ENCODE results near the gene RTL1. TPM values are rescaled to one million over a fixed set of nuclear protein-coding genes. Genes with fewer than 3 reads are reported as not detected.

RTL1 gene
- total and polyA plus RNA-seq, 2 of the 13 experiments (the other 11 are each of a cell fraction or from before 2014, with no cell fraction given), result not detected

DNA sequence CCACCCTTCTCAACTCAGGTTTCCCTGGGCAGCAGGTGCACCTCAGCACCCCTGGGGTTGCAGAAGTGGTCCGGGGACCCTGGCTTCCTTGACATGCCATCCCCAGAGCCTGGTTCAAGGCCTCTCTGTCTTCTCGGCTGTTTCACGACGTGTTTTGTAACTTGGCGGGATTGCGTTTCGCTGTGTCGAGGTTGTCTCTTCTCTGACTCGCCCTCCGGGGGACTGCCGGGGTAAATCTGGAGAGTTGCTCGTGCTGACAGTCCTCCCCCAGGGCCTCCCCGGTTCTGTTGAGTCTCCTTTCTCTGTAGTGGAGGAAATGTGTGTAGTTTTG lies 52.0 kb downstream of the RTL1 start:
- ATAC-seq, result no peak
- intact Hi-C loops (cut with micrococcal nuclease; ENCODE audit: unreplicated experiment), result loop anchor here (1.0 to 5.0 kb wide), 2 partner anchors 50 to 184 kb away; no protein-coding TSS in a partner anchor

DNA sequence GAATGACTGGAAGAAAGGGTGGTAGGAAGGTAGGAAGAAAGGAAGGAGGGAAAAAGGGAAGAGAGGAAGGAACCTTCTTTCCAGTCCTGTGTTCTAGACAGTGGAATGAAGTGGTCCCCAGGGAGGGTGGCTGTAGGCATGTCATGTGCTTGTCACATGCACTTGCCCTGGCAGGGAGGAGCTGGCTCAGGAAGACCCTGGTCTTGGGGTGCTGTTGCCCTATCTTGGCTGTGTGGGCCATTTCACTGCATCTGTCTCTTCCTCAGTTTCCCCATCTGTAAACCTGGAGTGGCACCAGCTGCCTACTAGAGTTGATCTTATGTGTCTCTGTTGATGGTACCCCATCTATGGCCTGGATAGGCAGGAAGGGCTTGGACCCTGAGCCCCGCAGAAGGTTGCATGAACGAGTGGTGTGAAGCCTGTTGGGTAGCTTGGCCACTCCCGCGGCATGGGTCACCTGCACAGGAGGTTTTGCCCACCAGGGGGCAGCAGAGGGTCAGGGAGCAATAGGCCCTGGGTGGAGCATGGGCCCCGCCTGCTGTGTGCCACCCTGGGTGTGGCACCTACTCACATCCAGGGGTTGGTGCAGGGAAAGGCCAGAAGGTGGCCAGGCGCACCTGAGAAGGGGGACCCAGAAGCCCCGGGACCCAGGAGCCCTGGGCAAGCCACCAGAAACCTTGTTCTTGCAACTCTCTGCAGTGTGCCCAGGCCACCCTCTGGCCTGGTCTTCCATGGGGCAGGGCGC lies 52.5 kb downstream of the RTL1 start:
- ChIA-PET POLR2A (interaction anchor here (0.6 kb wide), 1 partner anchor 101 kb away, joined by 3 read pairs; no protein-coding TSS in a partner anchor), CTCF (ENCODE audit: low intra/inter-chr PET ratio, low total read pairs) (interaction anchor here (1.2 to 1.4 kb wide), 2 partner anchors 49 to 188 kb away, joined by 7 to 9 read pairs; no protein-coding TSS in a partner anchor)
- Histone ChIP-seq H3K79me2 (ENCODE audit: insufficient read depth, low read length) (no peaks in the 10 kb centered on the region), H3K4me1 (ENCODE audit: insufficient read depth, low read length) (peaks cover 49% of the 10 kb centered on the region), H3K4me2 (ENCODE audit: low read depth, low read length) (peak overlapping the region; percentile 16; the same call in 1 of the 2 replicates), H4K20me1 (ENCODE audit: insufficient read depth, low read length) (no peaks in the 10 kb centered on the region), H3K27me3 (ENCODE audit: control insufficient read depth in 1 of 2, insufficient read depth in 2 of 2, low read length in 2 of 2) (no peaks in the 10 kb centered on the region; a peak in 1 of 5 replicates), H3K4me3 (replicated peaks in 1 of 3; ENCODE audit: insufficient read depth in 1 of 3, low read depth in 2 of 3, low read length in 3 of 3) (no peak overlapping the region), H3K27ac (ENCODE audit: extremely low read length, insufficient read depth, low read length) (no peak overlapping the region), H3K36me3 (replicated peaks in 1 of 2; ENCODE audit: control insufficient read depth in 1 of 2, insufficient read depth in 2 of 2, low read length in 2 of 2) (no peaks in the 10 kb centered on the region), H3K9ac (ENCODE audit: insufficient read depth, low read depth, low read length) (no peak overlapping the region), H2AFZ (ENCODE audit: low read length) (no peak overlapping the region), H3K9me3 (ENCODE audit: low read length) (no peaks in the 10 kb centered on the region)
- intact Hi-C loops (cut with micrococcal nuclease; ENCODE audit: unreplicated experiment), result loop anchor here (1.0 to 5.0 kb wide), 2 partner anchors 50 to 184 kb away; no protein-coding TSS in a partner anchor
- in situ Hi-C loops (cut with HindIII; ENCODE audit: extremely low pct_ligation_motif_present, low pct_unique_long_range_greater_than_20kb), result no loop called here
- peak; percentile 48 for DNase-seq (ENCODE audit: low spot score)
- FAIRE-seq, result no peak
- ATAC-seq, result peak; percentile 87
- BruUV-seq (replicated peaks), result no TSS peak
- 13% methylated on average over 5 of the region's 8 CpGs for WGBS (ENCODE audit: low lambda C conversion rate)
- TF ChIP-seq NFKB2 (CRISPR knock-in tag; IDR thresholded peaks at IDR 0.05; ENCODE audit: borderline replicate concordance) (no peak), RBM22 (optimal IDR thresholded peaks at IDR 0.05; ENCODE audit: low read length) (no peak), ZBED4 (CRISPR knock-in tag; IDR thresholded peaks at IDR 0.05; ENCODE audit: borderline replicate concordance) (no peak), GZF1 (CRISPR knock-in tag; IDR thresholded peaks at IDR 0.05) (no peak), ZNF331 (CRISPR knock-in tag; IDR thresholded peaks at IDR 0.05) (no peak)
- TF ChIP-seq, protein P1, sequence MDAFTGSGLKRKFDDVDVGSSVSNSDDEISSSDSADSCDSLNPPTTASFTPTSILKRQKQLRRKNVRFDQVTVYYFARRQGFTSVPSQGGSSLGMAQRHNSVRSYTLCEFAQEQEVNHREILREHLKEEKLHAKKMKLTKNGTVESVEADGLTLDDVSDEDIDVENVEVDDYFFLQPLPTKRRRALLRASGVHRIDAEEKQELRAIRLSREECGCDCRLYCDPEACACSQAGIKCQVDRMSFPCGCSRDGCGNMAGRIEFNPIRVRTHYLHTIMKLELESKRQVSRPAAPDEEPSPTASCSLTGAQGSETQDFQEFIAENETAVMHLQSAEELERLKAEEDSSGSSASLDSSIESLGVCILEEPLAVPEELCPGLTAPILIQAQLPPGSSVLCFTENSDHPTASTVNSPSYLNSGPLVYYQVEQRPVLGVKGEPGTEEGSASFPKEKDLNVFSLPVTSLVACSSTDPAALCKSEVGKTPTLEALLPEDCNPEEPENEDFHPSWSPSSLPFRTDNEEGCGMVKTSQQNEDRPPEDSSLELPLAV (CRISPR knock-in tag; conservative IDR thresholded peaks at IDR 0.05; ENCODE audit: low read depth), result no peak
- TF ChIP-seq, protein P2, sequence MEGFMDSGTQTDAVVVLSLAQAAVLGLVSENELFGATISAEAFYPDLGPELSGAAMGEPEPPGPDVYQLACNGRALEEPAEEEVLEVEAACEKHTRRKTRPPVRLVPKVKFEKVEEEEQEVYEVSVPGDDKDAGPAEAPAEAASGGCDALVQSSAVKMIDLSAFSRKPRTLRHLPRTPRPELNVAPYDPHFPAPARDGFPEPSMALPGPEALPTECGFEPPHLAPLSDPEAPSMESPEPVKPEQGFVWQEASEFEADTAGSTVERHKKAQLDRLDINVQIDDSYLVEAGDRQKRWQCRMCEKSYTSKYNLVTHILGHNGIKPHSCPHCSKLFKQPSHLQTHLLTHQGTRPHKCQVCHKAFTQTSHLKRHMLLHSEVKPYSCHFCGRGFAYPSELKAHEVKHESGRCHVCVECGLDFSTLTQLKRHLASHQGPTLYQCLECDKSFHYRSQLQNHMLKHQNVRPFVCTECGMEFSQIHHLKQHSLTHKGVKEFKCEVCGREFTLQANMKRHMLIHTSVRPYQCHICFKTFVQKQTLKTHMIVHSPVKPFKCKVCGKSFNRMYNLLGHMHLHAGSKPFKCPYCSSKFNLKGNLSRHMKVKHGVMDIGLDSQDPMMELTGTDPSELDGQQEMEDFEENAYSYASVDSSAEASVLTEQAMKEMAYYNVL (CRISPR knock-in tag; IDR thresholded peaks at IDR 0.05; ENCODE audit: borderline replicate concordance), result 0 out of 2 replicates have a peak, but pooled peaks have one; percentile 9

More for the DNA sequence above, 52.0 kb downstream of the RTL1 start:
- FAIRE-seq (no peak), DNase-seq (ENCODE audit: low spot score) (no peak)
- ChIA-PET POLR2A (interaction anchor here (0.6 to 1.1 kb wide), 2 partner anchors 101 kb away, joined by 3 read pairs; no protein-coding TSS in a partner anchor), CTCF (ENCODE audit: low intra/inter-chr PET ratio, low total read pairs) (interaction anchor here (1.2 to 1.4 kb wide), 2 partner anchors 49 to 188 kb away, joined by 7 to 9 read pairs; no protein-coding TSS in a partner anchor)
- Histone ChIP-seq H3K79me2 (ENCODE audit: insufficient read depth, low read length) (no peaks in the 10 kb centered on the region), H3K4me2 (ENCODE audit: low read depth, low read length) (no peak overlapping the region), H3K36me3 (replicated peaks in 1 of 2; ENCODE audit: control insufficient read depth in 1 of 2, insufficient read depth in 2 of 2, low read length in 2 of 2) (no peaks in the 10 kb centered on the region), H3K27ac (ENCODE audit: extremely low read length, insufficient read depth, low read length) (no peak overlapping the region), H4K20me1 (ENCODE audit: insufficient read depth, low read length) (no peaks in the 10 kb centered on the region), H3K9me3 (ENCODE audit: low read length) (no peaks in the 10 kb centered on the region), H3K4me1 (ENCODE audit: insufficient read depth, low read length) (peaks cover 44% of the 10 kb centered on the region), H2AFZ (ENCODE audit: low read length) (no peak overlapping the region), H3K4me3 (replicated peaks in 1 of 3; ENCODE audit: insufficient read depth in 1 of 3, low read depth in 2 of 3, low read length in 3 of 3) (no peak overlapping the region), H3K9ac (ENCODE audit: insufficient read depth, low read depth, low read length) (no peak overlapping the region), H3K27me3 (ENCODE audit: control insufficient read depth in 1 of 2, insufficient read depth in 2 of 2, low read length in 2 of 2) (no peaks in the 10 kb centered on the region; a peak in 1 of 5 replicates)
- in situ Hi-C loops (cut with HindIII; ENCODE audit: extremely low pct_ligation_motif_present, low pct_unique_long_range_greater_than_20kb), result no loop called here
- 86% methylated on average over 13 of the region's 13 CpGs for WGBS (ENCODE audit: low lambda C conversion rate)
- BruUV-seq (replicated peaks), result no TSS peak
- TF ChIP-seq TARDBP (CRISPR knock-in tag; IDR thresholded peaks at IDR 0.05), result 0 out of 2 replicates have a peak, but pooled peaks have one; percentile 4
- TF ChIP-seq HCFC1 (IDR thresholded peaks at IDR 0.05; ENCODE audit: low read depth, low read length), result no peak
